Smooth muscle cell (in vitro differentiated cells): ENCODE data around the gene ELOVL7. TPM values are rescaled to one million over a fixed set of nuclear protein-coding genes. Genes with fewer than 3 reads are reported as not detected.

Experiments used
- DNase-seq: peaks from one replicate; lab custom pipeline; 2025; ENCODE audit not compliant: unreplicated experiment; lab: John Stamatoyannopoulos, UW
- H2AFZ ChIP-seq: fragments of 200-600 bp; sonication (generic); 2 replicates; pipeline ENCODE4 v1.6.0; 2016; ENCODE audit warnings: antibody characterized with exemption, low read depth, mild to moderate bottlenecking
- H3F3A ChIP-seq: fragments of 200-600 bp; sonication (generic); 2 replicates; pipeline ENCODE4 v1.6.0; 2017; ENCODE audit warnings: antibody characterized with exemption, low read depth
- H3K27ac ChIP-seq: fragments of 200-600 bp; sonication (generic); 2 replicates; pipeline ENCODE4 v1.5.1; 2016; ENCODE audit warnings: low read depth, mild to moderate bottlenecking
- H3K27me3 ChIP-seq: fragments of 200-600 bp; sonication (generic); 2 replicates; pipeline ENCODE4 v1.6.1; 2016; ENCODE audit warnings: low read depth, mild to moderate bottlenecking
- H3K36me3 ChIP-seq: fragments of 200-600 bp; sonication (generic); 2 replicates; pipeline ENCODE4 v1.5.1; 2016; ENCODE audit warnings: low read depth
- H3K4me1 ChIP-seq: fragments of 200-600 bp; sonication (generic); 2 replicates; pipeline ENCODE4 v1.5.1; 2016; ENCODE audit warnings: low read depth
- H3K4me2 ChIP-seq: fragments of 200-600 bp; sonication (generic); 2 replicates; pipeline ENCODE4 v1.6.0; 2016; ENCODE audit warnings: mild to moderate bottlenecking
- H3K4me3 ChIP-seq: fragments of 200-600 bp; sonication (generic); 2 replicates; pipeline ENCODE4 v1.5.1; 2016; ENCODE audit warnings: mild to moderate bottlenecking
- H3K79me2 ChIP-seq: fragments of 200-600 bp; sonication (generic); 2 replicates; pipeline ENCODE4 v1.6.0; 2016; ENCODE audit warnings: low read depth, mild to moderate bottlenecking
- H3K9ac ChIP-seq: fragments of 200-600 bp; sonication (generic); 2 replicates; pipeline ENCODE4 v1.6.0; 2016; ENCODE audit warnings: low read depth
- H3K9me3 ChIP-seq: fragments of 200-600 bp; sonication (generic); replicated peaks from 2 replicates; pipeline ENCODE4 v1.5.1; 2016; ENCODE audit warnings: low read depth
- H4K20me1 ChIP-seq: fragments of 200-600 bp; sonication (generic); 2 replicates; pipeline ENCODE4 v1.6.0; 2016; ENCODE audit warnings: low read depth
- CTCF ChIP-seq: fragments of 200-600 bp; sonication (generic); IDR thresholded peaks from 2 replicates; pipeline ENCODE4 v1.5.1; 2017; ENCODE audit warnings: borderline replicate concordance, mild to moderate bottlenecking, antibody characterized with exemption; ENCODE audit not compliant: insufficient read depth, poor library complexity, severe bottlenecking
- WGBS: methylation state at CpG from one replicate; pipeline ENCODE4 v1.1.7; 2016; ENCODE audit warnings: low lambda C conversion rate; 5-methylcytosine and 5-hydroxymethylcytosine counted together
- polyA plus RNA-seq: library from polyadenylated mRNA; unstranded; fragments of >200 nt; fragmentation: Nextera tagmentation; extraction: Ambion mirVana; gene quantifications from 2 replicates; pipeline ENCODE4 v1.2.1, GENCODE V29; 2016
- total RNA-seq: library from RNA; depleted of rRNA; stranded (reverse); fragments of >200 nt; gene quantifications from 2 replicates; pipeline ENCODE4 v1.2.3, GENCODE V29; 2014

Gene ELOVL7
- total and polyA plus RNA-seq, 2 experiments from 2014 or later, result 1.0 to 5.0 TPM

- Histone ChIP-seq H3K4me2 (no peak overlapping the region), H3K36me3 (no peaks in the 10 kb centered on the region), H3K27ac (no peak overlapping the region), H3K9me3 (no peaks in the 10 kb centered on the region), H4K20me1 (no peaks in the 10 kb centered on the region), H3F3A (no peaks in the 10 kb centered on the region), H3K79me2 (no peaks in the 10 kb centered on the region), H3K4me3 (no peak overlapping the region), H3K4me1 (peaks cover 9% of the 10 kb centered on the region), H3K9ac (no peak overlapping the region), H2AFZ (no peak overlapping the region), H3K27me3 (no peaks in the 10 kb centered on the region)
- 97% methylated on average over 1 of the region's 1 CpG for WGBS
- DNase-seq, result no peak
- TF ChIP-seq CTCF, result no peak
These were observed 12.0 kb upstream of the ELOVL7 start for GRCh38 chr5:60856066-60856465.

DNA sequence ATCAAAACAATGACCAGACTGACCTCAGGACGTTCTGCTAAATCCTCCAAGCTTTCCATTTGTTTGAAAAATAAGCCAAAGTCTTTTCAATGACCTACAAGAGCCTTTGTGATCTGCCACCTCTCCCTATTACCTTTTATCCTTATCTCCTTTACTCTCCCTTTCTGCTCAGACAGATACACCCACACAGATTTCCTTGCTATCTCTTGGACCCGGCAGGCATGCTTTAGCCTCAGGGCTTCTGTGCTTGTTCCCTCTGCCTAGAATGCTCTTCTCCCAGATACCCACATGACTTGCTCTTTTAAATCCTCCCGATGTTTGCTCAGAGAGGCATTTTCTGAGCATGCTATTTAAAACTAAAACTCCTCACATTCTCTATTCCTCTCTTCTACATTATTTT, 8.9 kb upstream of the ELOVL7 start:
- 1% methylated on average over 3 of the region's 3 CpGs for WGBS
- H3K4me1 ChIP-seq, result peaks cover 9% of the 10 kb centered on the region
- H3K36me3 ChIP-seq, result no peaks in the 10 kb centered on the region
- TF ChIP-seq CTCF, result no peak
- H3K9ac ChIP-seq, result no peak overlapping the region
- DNase-seq, result no peak
- H4K20me1 ChIP-seq, result no peaks in the 10 kb centered on the region
- no peak overlapping the region for H2AFZ ChIP-seq
- H3K79me2 ChIP-seq, result no peaks in the 10 kb centered on the region
- H3K4me3 ChIP-seq, result no peak overlapping the region
- H3K4me2 ChIP-seq, result peak overlapping the region; percentile 64
- no peaks in the 10 kb centered on the region for H3K27me3 ChIP-seq
- no peaks in the 10 kb centered on the region for H3F3A ChIP-seq
- no peaks in the 10 kb centered on the region for H3K9me3 ChIP-seq
- H3K27ac ChIP-seq, result no peak overlapping the region

DNA sequence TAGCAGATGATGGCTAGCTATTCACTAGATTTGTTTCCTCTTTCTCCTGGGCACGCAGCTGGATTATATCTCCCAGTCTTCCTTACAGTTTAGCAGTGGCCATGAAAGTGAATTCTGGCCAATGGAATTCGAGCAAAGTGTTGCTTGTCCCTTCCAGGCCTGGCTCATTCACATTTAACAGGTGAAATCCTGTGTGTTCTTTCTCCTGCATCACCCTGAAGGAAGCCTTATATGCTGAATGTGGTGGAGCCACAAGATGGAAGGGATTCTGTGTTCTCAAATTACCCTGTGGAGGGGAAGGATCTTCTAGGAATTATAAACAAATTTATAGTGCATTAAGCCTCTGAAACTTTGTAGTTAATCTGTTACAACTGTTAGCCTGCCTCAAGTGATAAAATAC, 8.2 kb upstream of the ELOVL7 start:
- no peak for DNase-seq
- no peak overlapping the region for H2AFZ ChIP-seq
- 80% methylated on average over 2 of the region's 2 CpGs for WGBS
- no peaks in the 10 kb centered on the region for H3K9me3 ChIP-seq
- no peak overlapping the region for H3K4me2 ChIP-seq
- H4K20me1 ChIP-seq, result no peaks in the 10 kb centered on the region
- no peak overlapping the region for H3K4me3 ChIP-seq
- H3F3A ChIP-seq, result no peaks in the 10 kb centered on the region
- H3K9ac ChIP-seq, result no peak overlapping the region
- no peaks in the 10 kb centered on the region for H3K79me2 ChIP-seq
- H3K36me3 ChIP-seq, result no peaks in the 10 kb centered on the region
- H3K27me3 ChIP-seq, result no peaks in the 10 kb centered on the region
- TF ChIP-seq CTCF, result no peak
- peaks cover 9% of the 10 kb centered on the region for H3K4me1 ChIP-seq
- H3K27ac ChIP-seq, result no peak overlapping the region

GRCh38 chr5:60851626-60852025, 7.6 kb upstream of the ELOVL7 start:
- no peak overlapping the region for H3K9ac ChIP-seq
- no peak for TF ChIP-seq CTCF
- H3K79me2 ChIP-seq, result no peaks in the 10 kb centered on the region
- no peaks in the 10 kb centered on the region for H4K20me1 ChIP-seq
- DNase-seq, result no peak
- H3K4me2 ChIP-seq, result no peak overlapping the region
- peaks cover 9% of the 10 kb centered on the region for H3K4me1 ChIP-seq
- no peak overlapping the region for H3K27ac ChIP-seq
- H3K36me3 ChIP-seq, result no peaks in the 10 kb centered on the region
- H2AFZ ChIP-seq, result no peak overlapping the region
- no peak overlapping the region for H3K4me3 ChIP-seq
- H3K27me3 ChIP-seq, result peaks cover 5% of the 10 kb centered on the region
- no peaks in the 10 kb centered on the region for H3K9me3 ChIP-seq
- H3F3A ChIP-seq, result no peaks in the 10 kb centered on the region
